Mesenchymal stem cell (in vitro differentiated cells and primary cell): ENCODE results near the gene ADD3.

Experiments used
- DNase-seq: peaks from one replicate; pipeline ENCODE4 v3.0.0-alpha.2; 2013
- H2AFZ ChIP-seq: one replicate; pipeline ENCODE4 v1.6.1; 2013; ENCODE audit warnings: low read depth, mild to moderate bottlenecking, control low read depth, inconsistent platforms, low read length, moderate library complexity
- H2AK5ac ChIP-seq: 2 replicates; pipeline ENCODE4 v1.6.1; 2013; ENCODE audit warnings: low read length, moderate library complexity, mild to moderate bottlenecking, inconsistent platforms; ENCODE audit not compliant: severe bottlenecking
- H2BK120ac ChIP-seq: one replicate; pipeline ENCODE4 v1.6.1; 2013; ENCODE audit warnings: low read depth, mild to moderate bottlenecking, inconsistent platforms, low read length, moderate library complexity
- H2BK12ac ChIP-seq, 2 experiments: one replicate each; pipeline ENCODE4 v1.6.1; 2013; ENCODE audit warnings: inconsistent platforms in 2 of 2, low read length in 2 of 2, mild to moderate bottlenecking in 2 of 2, moderate library complexity in 2 of 2, control low read depth in 1 of 2
- H2BK15ac ChIP-seq: one replicate; pipeline ENCODE4 v1.6.1; 2013; ENCODE audit warnings: mild to moderate bottlenecking, low read depth, inconsistent platforms; ENCODE audit not compliant: poor library complexity, severe bottlenecking
- H2BK5ac ChIP-seq: 2 replicates; pipeline ENCODE4 v1.6.1; 2013; ENCODE audit warnings: low read depth, mild to moderate bottlenecking, low read length, control low read depth, inconsistent platforms; ENCODE audit not compliant: poor library complexity, severe bottlenecking
- H3K14ac ChIP-seq, 2 experiments: one replicate each; pipeline ENCODE4 v1.6.1; 2013; ENCODE audit warnings: inconsistent platforms in 2 of 2, low read length in 2 of 2, control low read depth in 1 of 2, mild to moderate bottlenecking in 1 of 2, moderate library complexity in 1 of 2
- H3K18ac ChIP-seq, 2 experiments: one replicate each; pipeline ENCODE4 v1.6.1; 2013; ENCODE audit warnings: inconsistent platforms in 2 of 2, low read length in 2 of 2, control low read depth in 1 of 2, low read depth in 1 of 2, mild to moderate bottlenecking in 1 of 2
- H3K23ac ChIP-seq, 2 experiments: one replicate each; pipeline ENCODE4 v1.6.1; 2013; ENCODE audit warnings: inconsistent platforms in 2 of 2, low read length in 2 of 2, mild to moderate bottlenecking in 2 of 2, moderate library complexity in 2 of 2, control low read depth in 1 of 2
- H3K27ac ChIP-seq: 2 replicates; pipeline ENCODE4 v1.5.1; 2013; ENCODE audit warnings: mild to moderate bottlenecking, moderate library complexity, low read length, control low read depth, inconsistent platforms; ENCODE audit not compliant: poor library complexity, severe bottlenecking
- H3K27me3 ChIP-seq, 2 experiments: 2 replicates each; pipeline versions ENCODE4 v1.6.1 to v1.7.0; 2013; ENCODE audit warnings: low read length in 2 of 2, mild to moderate bottlenecking in 2 of 2, moderate library complexity in 2 of 2, control low read depth in 1 of 2, inconsistent platforms in 1 of 2; ENCODE audit not compliant: control insufficient read depth in 1 of 2, insufficient read depth in 1 of 2
- H3K36me3 ChIP-seq, 2 experiments: 2 replicates each; pipeline versions ENCODE4 v1.6.1 to v1.7.0; 2013; ENCODE audit warnings: low read length in 2 of 2, control low read depth in 1 of 2, inconsistent platforms in 1 of 2, low read depth in 1 of 2, mild to moderate bottlenecking in 1 of 2; ENCODE audit not compliant: insufficient read depth in 2 of 2, control insufficient read depth in 1 of 2
- H3K4ac ChIP-seq, 2 experiments: one replicate each; pipeline ENCODE4 v1.6.1; 2013; ENCODE audit warnings: inconsistent platforms in 2 of 2, low read length in 2 of 2, mild to moderate bottlenecking in 2 of 2, moderate library complexity in 2 of 2, control low read depth in 1 of 2, low read depth in 1 of 2
- H3K4me1 ChIP-seq: 2 replicates; pipeline ENCODE4 v1.6.1; 2013; ENCODE audit warnings: low read depth, low read length, control low read depth; ENCODE audit not compliant: control insufficient read depth, insufficient read depth
- H3K4me2 ChIP-seq: 2 replicates; pipeline ENCODE4 v1.6.1; 2013; ENCODE audit warnings: low read length, mild to moderate bottlenecking, inconsistent platforms; ENCODE audit not compliant: poor library complexity, severe bottlenecking
- H3K4me3 ChIP-seq, 2 experiments: 2 replicates each; pipeline versions ENCODE4 v1.5.1 to v1.7.0; 2013; ENCODE audit warnings: low read length in 2 of 2, mild to moderate bottlenecking in 2 of 2, control low read depth in 1 of 2, low read depth in 1 of 2; ENCODE audit not compliant: insufficient read depth in 1 of 2
- H3K79me1 ChIP-seq: replicated peaks from 2 replicates; pipeline ENCODE4 v1.6.1; 2013; ENCODE audit warnings: mild to moderate bottlenecking, control low read depth, low read length, inconsistent platforms; ENCODE audit not compliant: poor library complexity, severe bottlenecking
- H3K9ac ChIP-seq: 2 replicates; pipeline ENCODE4 v1.7.0; 2013; ENCODE audit warnings: mild to moderate bottlenecking, low read length, moderate library complexity
- H3K9me3 ChIP-seq: 2 replicates; pipeline ENCODE4 v1.7.0; 2013; ENCODE audit warnings: mild to moderate bottlenecking, low read length; ENCODE audit not compliant: control insufficient read depth
- H4K8ac ChIP-seq: one replicate; pipeline ENCODE4 v1.6.1; 2013; ENCODE audit warnings: inconsistent platforms, mild to moderate bottlenecking, low read length, moderate library complexity
- H4K91ac ChIP-seq: one replicate; pipeline ENCODE4 v1.6.1; 2013; ENCODE audit warnings: mild to moderate bottlenecking, low read length, inconsistent platforms
- WGBS: methylation state at CpG from one replicate; pipeline ENCODE4 v1.1.7; 2013; ENCODE audit warnings: mixed read lengths; 5-methylcytosine and 5-hydroxymethylcytosine counted together

ADD3 gene

DNA sequence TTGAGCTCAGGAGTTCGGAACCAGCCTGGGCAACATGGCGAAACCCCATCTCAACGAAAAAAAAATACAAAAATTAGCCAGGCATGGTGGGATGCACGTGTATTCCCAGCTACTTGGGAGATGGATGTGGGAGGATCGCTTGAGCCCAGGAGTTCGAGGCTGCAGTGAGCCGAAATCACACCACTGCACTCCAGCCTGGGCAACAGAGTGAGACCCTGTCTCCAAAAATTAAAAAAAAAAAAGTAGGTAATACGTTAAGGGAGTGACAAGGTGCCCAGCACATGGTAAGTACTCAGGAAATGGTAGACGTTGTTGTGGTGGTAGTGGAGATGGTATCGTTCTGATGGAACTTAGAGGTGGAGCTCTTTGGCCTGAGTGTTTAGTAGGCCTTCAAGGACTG is 43.5 kb upstream of the ADD3 start:
- Histone ChIP-seq H3K9ac (no peak overlapping the region), H4K91ac (no peak overlapping the region)
- WGBS, result 91% methylated on average over 10 of the region's 10 CpGs

DNA sequence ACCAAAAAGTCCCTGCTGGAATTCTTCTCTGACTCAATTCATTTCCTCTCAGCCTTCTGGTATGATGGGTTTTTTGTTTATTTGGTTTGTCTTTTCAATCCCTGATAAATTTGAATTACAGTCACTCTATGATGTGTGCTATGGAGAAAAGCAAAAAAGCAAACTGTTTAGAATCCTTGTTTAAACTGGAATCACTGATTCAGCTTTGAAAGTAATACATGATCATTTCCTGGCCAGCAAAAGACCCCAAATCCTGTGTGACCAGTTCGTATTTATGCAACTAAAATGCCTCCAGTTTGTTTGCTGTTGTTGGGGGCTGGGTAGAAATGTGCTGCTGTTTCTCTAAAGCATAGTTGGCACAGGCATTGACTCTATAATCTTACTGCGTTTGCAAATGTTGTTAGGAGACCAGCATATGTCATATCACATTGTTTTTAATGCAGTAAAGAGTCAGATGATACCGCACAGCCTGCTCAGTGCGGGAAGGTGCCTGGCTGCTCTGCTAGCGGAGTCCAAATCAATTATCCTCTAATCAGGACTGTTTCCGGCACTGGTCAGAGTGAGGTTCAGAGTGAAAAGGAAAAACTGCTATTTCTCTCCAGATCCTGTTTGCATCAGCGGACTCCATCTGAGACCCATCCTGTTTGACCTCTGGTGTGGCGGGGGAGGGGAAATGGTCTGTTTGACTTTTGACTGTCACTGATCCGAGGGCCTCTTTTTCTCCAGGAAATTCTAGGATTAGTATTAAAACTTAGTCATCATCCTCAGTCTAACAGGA is 40.6 kb upstream of the ADD3 start:
- Histone ChIP-seq H2BK15ac (no peak overlapping the region), H4K91ac (no peak overlapping the region), H2BK5ac (no peak overlapping the region), H3K4me1 (peaks cover 7% of the 10 kb centered on the region), H2AFZ (no peak overlapping the region), H3K9ac (peak overlapping the region; percentile 55), H3K14ac (no peak overlapping the region), H3K27me3 (no peaks in the 10 kb centered on the region), H3K18ac (peak overlapping the region; percentile 37 to 52), H3K79me1 (no peaks in the 10 kb centered on the region), H3K27ac (peak overlapping the region; percentile 22), H3K4me2 (peak overlapping the region; percentile 5), H3K23ac (no peak overlapping the region), H3K36me3 (no peaks in the 10 kb centered on the region), H2BK120ac (no peak overlapping the region), H2BK12ac (peak overlapping the region; percentile 4 to 6), H3K9me3 (no peaks in the 10 kb centered on the region), H4K8ac (no peak overlapping the region), H2AK5ac (no peak overlapping the region), H3K4ac (peak overlapping the region in 1 of 2 experiments; percentile 41), H3K4me3 (peak overlapping the region in 1 of 2 experiments; percentile 46)
- 0% methylated on average over 7 of the region's 9 CpGs for WGBS
- DNase-seq, result peak; percentile 84

More for the DNA sequence above, 43.5 kb upstream of the ADD3 start:
- no peak for DNase-seq
- peak overlapping the region; percentile 20 to 27 for H2BK12ac ChIP-seq
- H2BK15ac ChIP-seq, result no peak overlapping the region
- peaks cover 10% of the 10 kb centered on the region for H3K4me1 ChIP-seq
- peak overlapping the region; percentile 10 for H4K8ac ChIP-seq
- no peak overlapping the region for H3K4me3 ChIP-seq
- peak overlapping the region; percentile 7 to 29 for H3K18ac ChIP-seq
- no peaks in the 10 kb centered on the region for H3K36me3 ChIP-seq
- no peaks in the 10 kb centered on the region for H3K9me3 ChIP-seq
- no peak overlapping the region for H3K14ac ChIP-seq
- H2BK5ac ChIP-seq, result no peak overlapping the region
- no peak overlapping the region for H2AK5ac ChIP-seq
- H3K23ac ChIP-seq, result no peak overlapping the region
- no peak overlapping the region for H2BK120ac ChIP-seq
- no peaks in the 10 kb centered on the region for H3K79me1 ChIP-seq
- H3K4me2 ChIP-seq, result no peak overlapping the region
- peak overlapping the region in 1 of 2 experiments; percentile 9 for H3K4ac ChIP-seq
- no peak overlapping the region for H2AFZ ChIP-seq
- H3K27ac ChIP-seq, result no peak overlapping the region
- H3K27me3 ChIP-seq, result no peaks in the 10 kb centered on the region

DNA sequence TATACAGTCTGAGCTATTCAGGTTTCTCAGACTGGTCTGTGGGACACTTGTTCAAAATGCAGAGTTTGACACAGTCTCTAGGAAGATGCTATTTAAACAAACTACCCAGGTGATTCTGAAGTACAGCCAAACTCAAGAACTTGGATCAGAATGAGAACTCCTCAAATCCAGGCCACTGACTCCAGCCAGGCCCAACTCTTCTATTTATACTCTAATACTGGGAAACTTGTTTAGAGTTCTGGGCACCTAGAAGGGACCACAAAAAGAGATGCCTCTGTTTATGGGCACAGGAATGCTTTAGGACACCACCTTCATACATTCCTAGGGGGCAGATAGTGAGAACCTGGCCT is 40.1 kb upstream of the ADD3 start:
- H3K9ac ChIP-seq, result peak overlapping the region; percentile 55
- H2BK5ac ChIP-seq, result no peak overlapping the region
- peak overlapping the region; percentile 8 for H4K8ac ChIP-seq
- peak overlapping the region; percentile 97 for H4K91ac ChIP-seq
- no peaks in the 10 kb centered on the region for H3K27me3 ChIP-seq
- peak overlapping the region; percentile 52 to 99 for H2BK12ac ChIP-seq
- H3K4me3 ChIP-seq, result no peak overlapping the region
- H3K23ac ChIP-seq, result no peak overlapping the region
- no peak overlapping the region for H2BK120ac ChIP-seq
- H3K4ac ChIP-seq, result peak overlapping the region; percentile 15 to 91
- H3K36me3 ChIP-seq, result no peaks in the 10 kb centered on the region
- no peak for DNase-seq
- H3K4me2 ChIP-seq, result no peak overlapping the region
- H2BK15ac ChIP-seq, result no peak overlapping the region
- peak overlapping the region; percentile 46 to 95 for H3K18ac ChIP-seq
- H2AK5ac ChIP-seq, result peak overlapping the region; percentile 41
- H3K4me1 ChIP-seq, result peaks cover 7% of the 10 kb centered on the region
- peak overlapping the region; percentile 11 for H3K27ac ChIP-seq
- H3K79me1 ChIP-seq, result no peaks in the 10 kb centered on the region
- H3K9me3 ChIP-seq, result no peaks in the 10 kb centered on the region
- peak overlapping the region in 1 of 2 experiments; percentile 42 for H3K14ac ChIP-seq
- H2AFZ ChIP-seq, result no peak overlapping the region

DNA sequence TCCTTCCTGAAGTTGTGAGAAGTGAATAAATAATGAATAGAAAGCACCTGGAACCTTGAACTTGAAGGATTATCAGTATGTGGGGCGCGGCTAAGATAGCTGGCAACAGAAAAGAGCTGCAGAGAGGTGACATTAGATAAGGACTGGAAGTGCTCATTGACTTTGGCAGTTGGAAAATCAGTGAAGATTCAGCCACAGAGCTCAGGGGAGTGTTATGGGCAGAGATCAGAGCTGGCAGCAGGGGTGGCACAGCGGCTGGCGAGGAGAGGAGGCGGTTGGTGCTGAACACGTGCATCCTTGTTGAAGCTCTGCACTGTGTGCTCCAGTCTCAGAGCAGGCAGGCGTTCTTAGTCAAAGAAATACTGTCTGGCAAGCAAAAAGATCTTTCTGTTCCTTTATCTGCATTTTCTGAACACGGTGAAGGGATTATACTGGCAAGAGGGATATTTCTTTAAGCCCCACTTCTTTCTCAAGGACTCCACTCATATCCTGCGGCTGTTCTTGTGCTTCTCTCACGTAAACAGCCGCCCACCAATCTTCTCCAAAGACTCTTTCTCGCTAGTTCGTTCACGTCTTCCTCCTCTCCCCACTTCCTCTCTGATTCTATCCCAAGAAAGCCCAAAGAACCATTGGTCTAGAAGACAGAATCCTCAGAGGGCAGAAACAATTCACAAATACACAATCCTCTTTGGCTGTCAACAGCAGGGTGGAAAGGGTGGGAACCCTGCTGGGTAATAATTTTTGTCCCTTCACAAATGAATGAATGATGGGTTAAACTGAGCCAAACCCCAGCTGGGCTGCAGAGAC is 38.6 kb upstream of the ADD3 start:
- H2BK5ac ChIP-seq, result no peak overlapping the region
- H3K9ac ChIP-seq, result peak overlapping the region; percentile 11
- no peak overlapping the region for H3K27ac ChIP-seq
- H2BK120ac ChIP-seq, result peak overlapping the region; percentile 71
- H2BK15ac ChIP-seq, result peak overlapping the region; percentile 98
- WGBS, result 79% methylated on average over 14 of the region's 14 CpGs
- H2BK12ac ChIP-seq, result peak overlapping the region; percentile 91 to 93
- H3K36me3 ChIP-seq, result no peaks in the 10 kb centered on the region
- no peak overlapping the region for H3K14ac ChIP-seq
- peak overlapping the region; percentile 89 to 91 for H3K4ac ChIP-seq
- peak overlapping the region in 1 of 2 experiments; percentile 3 for H3K4me3 ChIP-seq
- peaks cover 7% of the 10 kb centered on the region for H3K4me1 ChIP-seq
- H3K9me3 ChIP-seq, result no peaks in the 10 kb centered on the region
- H2AK5ac ChIP-seq, result no peak overlapping the region
- H3K4me2 ChIP-seq, result no peak overlapping the region
- DNase-seq, result peak; percentile 32
- no peaks in the 10 kb centered on the region for H3K79me1 ChIP-seq
- peak overlapping the region; percentile 10 for H2AFZ ChIP-seq
- peak overlapping the region; percentile 93 for H4K91ac ChIP-seq
- peak overlapping the region in 1 of 2 experiments; percentile 14 for H3K23ac ChIP-seq
- no peaks in the 10 kb centered on the region for H3K27me3 ChIP-seq
- H3K18ac ChIP-seq, result peak overlapping the region; percentile 92 to 98
- peak overlapping the region; percentile 98 for H4K8ac ChIP-seq
